DND-41 (cell line): ENCODE measurements around the gene GIPC1.

Experiments used
- ATAC-seq: fragments of 200-7000 bp; cut with Tn5 transposase; 3 replicates; pipeline ENCODE4 v1.9.1; 2021; ENCODE audit warnings: low read depth; ENCODE audit not compliant: insufficient read depth
- DNase-seq: peaks from one replicate; pipeline ENCODE4 v3.0.0-alpha.2; 2020
- H2AFZ ChIP-seq: 2 replicates; pipeline ENCODE4 v1.6.0; 2012; ENCODE audit warnings: low read depth, low read length
- H3K27ac ChIP-seq: 2 replicates; pipeline ENCODE4 v1.5.1; 2012; ENCODE audit warnings: low read length, inconsistent platforms
- H3K27me3 ChIP-seq: fragments of 200-600 bp; sonication (generic); 2 replicates; pipeline ENCODE4 v1.6.0; 2012; ENCODE audit warnings: low read length, mild to moderate bottlenecking, inconsistent platforms; ENCODE audit not compliant: insufficient read depth, poor library complexity
- H3K36me3 ChIP-seq: 2 replicates; pipeline ENCODE4 v1.5.1; 2012; ENCODE audit warnings: low read length, inconsistent platforms; ENCODE audit not compliant: insufficient read depth
- H3K4me1 ChIP-seq: 2 replicates; pipeline ENCODE4 v1.5.1; 2012; ENCODE audit warnings: mild to moderate bottlenecking, low read length; ENCODE audit not compliant: insufficient read depth
- H3K4me2 ChIP-seq: 2 replicates; pipeline ENCODE4 v1.6.0; 2012; ENCODE audit warnings: mild to moderate bottlenecking, moderate library complexity, low read length, inconsistent platforms; ENCODE audit not compliant: insufficient read depth
- H3K4me3 ChIP-seq, 2 experiments: fragments of 200-600 bp in 1 of 2; shearing (Covaris generic) in 1 of 2; 2 replicates each; pipeline ENCODE4 v1.5.1; 2012 to 2016; ENCODE audit warnings: inconsistent platforms in 2 of 2, low read length in 2 of 2, mild to moderate bottlenecking in 2 of 2, low read depth in 1 of 2, moderate library complexity in 1 of 2
- H3K79me2 ChIP-seq: 2 replicates; pipeline ENCODE4 v1.6.0; 2012; ENCODE audit warnings: low read length, inconsistent platforms; ENCODE audit not compliant: insufficient read depth
- H3K9ac ChIP-seq: 2 replicates; pipeline ENCODE4 v1.6.0; 2012; ENCODE audit warnings: low read depth, mild to moderate bottlenecking, inconsistent platforms, low read length, moderate library complexity
- H3K9me3 ChIP-seq: 2 replicates; pipeline ENCODE4 v1.5.1; 2012; ENCODE audit warnings: low read length, moderate library complexity, mild to moderate bottlenecking, inconsistent platforms; ENCODE audit not compliant: insufficient read depth, severe bottlenecking
- H4K20me1 ChIP-seq: 2 replicates; pipeline ENCODE4 v1.6.0; 2012; ENCODE audit warnings: low read length; ENCODE audit not compliant: insufficient read depth
- CTCF ChIP-seq: IDR thresholded peaks from 2 replicates; pipeline ENCODE4 v1.5.1; 2012; ENCODE audit warnings: borderline replicate concordance, low read length, moderate library complexity, mild to moderate bottlenecking; ENCODE audit not compliant: poor library complexity, severe bottlenecking; ENCODE audit errors: extremely low read depth
- EZH2 ChIP-seq: IDR thresholded peaks from 3 replicates; pipeline ENCODE4 v1.6.1; 2012; ENCODE audit warnings: borderline replicate concordance, low read depth, mild to moderate bottlenecking, moderate library complexity, low read length, inconsistent platforms; ENCODE audit not compliant: severe bottlenecking

GIPC1 gene

GRCh38 chr19:14516746-14517438 is 21.0 kb upstream of the GIPC1 start:
- Histone ChIP-seq H4K20me1 (peaks cover 40% of the 10 kb centered on the region), H3K9me3 (no peaks in the 10 kb centered on the region), H3K36me3 (peaks cover 35% of the 10 kb centered on the region), H3K27ac (peak overlapping the region; percentile 95), H3K4me1 (peaks cover 44% of the 10 kb centered on the region), H3K27me3 (no peaks in the 10 kb centered on the region), H3K9ac (peak overlapping the region; percentile 89), H3K79me2 (peaks cover 37% of the 10 kb centered on the region), H3K4me3 (peak overlapping the region; percentile 85 to 92; a peak in 3 of 4 replicates), H2AFZ (no peak overlapping the region), H3K4me2 (peak overlapping the region; percentile 98)
- DNase-seq (no peak), ATAC-seq (no peak)
- TF ChIP-seq EZH2 (no peak), CTCF (no peak)

- TF ChIP-seq CTCF (peak; percentile 23), EZH2 (no peak)
- Histone ChIP-seq H3K9me3 (no peaks in the 10 kb centered on the region), H3K9ac (peak overlapping the region; percentile 89), H2AFZ (no peak overlapping the region), H3K27me3 (no peaks in the 10 kb centered on the region), H3K27ac (peak overlapping the region; percentile 43), H3K4me3 (peak overlapping the region; percentile 85 to 92; a peak in 3 of 4 replicates), H3K36me3 (peaks cover 35% of the 10 kb centered on the region), H3K4me2 (peak overlapping the region; percentile 98), H3K4me1 (peaks cover 44% of the 10 kb centered on the region), H4K20me1 (peaks cover 40% of the 10 kb centered on the region), H3K79me2 (peaks cover 37% of the 10 kb centered on the region)
- DNase-seq (no peak), ATAC-seq (no peak)
Measured at GRCh38 chr19:14516048-14516534, 20.2 kb upstream of the GIPC1 start.

- no peak for DNase-seq
- H4K20me1 ChIP-seq: peaks cover 40% of the 10 kb centered on the region
- peaks cover 35% of the 10 kb centered on the region for H3K36me3 ChIP-seq
- H3K27me3 ChIP-seq: no peaks in the 10 kb centered on the region
- H3K27ac ChIP-seq: peak overlapping the region; percentile 43; the same call in 1 of the 2 replicates
- peaks cover 44% of the 10 kb centered on the region for H3K4me1 ChIP-seq
- peak overlapping the region; percentile 98 for H3K4me2 ChIP-seq
- H2AFZ ChIP-seq: no peak overlapping the region
- peak overlapping the region; percentile 89; the same call in 1 of the 2 replicates for H3K9ac ChIP-seq
- peak overlapping the region in 1 of 2 experiments; percentile 85; a peak in 3 of 4 replicates for H3K4me3 ChIP-seq
- peaks cover 37% of the 10 kb centered on the region for H3K79me2 ChIP-seq
- TF ChIP-seq CTCF (no peak), EZH2 (no peak)
- no peak for ATAC-seq
- no peaks in the 10 kb centered on the region for H3K9me3 ChIP-seq
Measured at GRCh38 chr19:14515501-14516047, 19.6 kb upstream of the GIPC1 start.
